Kidney epithelial cell (primary cell): ENCODE data around the gene MAGEB10. TPM values are rescaled to one million over a fixed set of nuclear protein-coding genes. Genes with fewer than 3 reads are reported as not detected.
A peak's percentile ranks its signal among the peaks of the same experiment; 100 is the strongest.
"Not testable (repeated sequence)": the region's sequence is repeated elsewhere in the genome, so short reads cannot be mapped to it uniquely, and the experiment has no call there.

Experiments used
- DNase-seq: peaks from one replicate; pipeline ENCODE4 v3.0.0-alpha.2; 2010; ENCODE audit warnings: low read depth
- H3K27me3 ChIP-seq: 2 replicates; pipeline ENCODE4 v1.6.0; 2011; ENCODE audit warnings: low read length; ENCODE audit not compliant: control insufficient read depth, insufficient read depth
- H3K36me3 ChIP-seq: 2 replicates; pipeline ENCODE4 v1.5.1; 2011; ENCODE audit warnings: low read length; ENCODE audit not compliant: control insufficient read depth, insufficient read depth
- H3K4me3 ChIP-seq: 2 replicates; pipeline ENCODE4 v1.5.1; 2011; ENCODE audit warnings: low read depth, mild to moderate bottlenecking, control low read depth, low read length
- total RNA-seq: library from RNA; depleted of rRNA; stranded (reverse); fragments of >200 nt; gene quantifications from 2 replicates; pipeline ENCODE4 v1.2.3, GENCODE V29; 2015
- TF ChIP-seq, protein P1 (sequence below): IDR thresholded peaks from 2 replicates; pipeline ENCODE4 v1.5.1; 2011; ENCODE audit warnings: mild to moderate bottlenecking, moderate library complexity, low read length, control low read depth, inconsistent platforms; ENCODE audit not compliant: insufficient read depth, poor library complexity, severe bottlenecking

MAGEB10 gene
- total RNA-seq, 1 donor from 2014 or later = not detected

- no peak for DNase-seq
- TF ChIP-seq, protein P1, sequence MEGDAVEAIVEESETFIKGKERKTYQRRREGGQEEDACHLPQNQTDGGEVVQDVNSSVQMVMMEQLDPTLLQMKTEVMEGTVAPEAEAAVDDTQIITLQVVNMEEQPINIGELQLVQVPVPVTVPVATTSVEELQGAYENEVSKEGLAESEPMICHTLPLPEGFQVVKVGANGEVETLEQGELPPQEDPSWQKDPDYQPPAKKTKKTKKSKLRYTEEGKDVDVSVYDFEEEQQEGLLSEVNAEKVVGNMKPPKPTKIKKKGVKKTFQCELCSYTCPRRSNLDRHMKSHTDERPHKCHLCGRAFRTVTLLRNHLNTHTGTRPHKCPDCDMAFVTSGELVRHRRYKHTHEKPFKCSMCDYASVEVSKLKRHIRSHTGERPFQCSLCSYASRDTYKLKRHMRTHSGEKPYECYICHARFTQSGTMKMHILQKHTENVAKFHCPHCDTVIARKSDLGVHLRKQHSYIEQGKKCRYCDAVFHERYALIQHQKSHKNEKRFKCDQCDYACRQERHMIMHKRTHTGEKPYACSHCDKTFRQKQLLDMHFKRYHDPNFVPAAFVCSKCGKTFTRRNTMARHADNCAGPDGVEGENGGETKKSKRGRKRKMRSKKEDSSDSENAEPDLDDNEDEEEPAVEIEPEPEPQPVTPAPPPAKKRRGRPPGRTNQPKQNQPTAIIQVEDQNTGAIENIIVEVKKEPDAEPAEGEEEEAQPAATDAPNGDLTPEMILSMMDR = no peak
- no peaks in the 10 kb centered on the region for H3K36me3 ChIP-seq
- H3K4me3 ChIP-seq = no peak overlapping the region
- H3K27me3 ChIP-seq = no peaks in the 10 kb centered on the region
Measured at GRCh38 chrX:27808226-27808625, 436 bp downstream of the MAGEB10 start.

- not testable (repeated sequence) for H3K4me3 ChIP-seq, DNase-seq, H3K36me3 ChIP-seq, H3K27me3 ChIP-seq
Measured at GRCh38 chrX:27808991-27809859, 1.4 kb downstream of the MAGEB10 start.

DNA sequence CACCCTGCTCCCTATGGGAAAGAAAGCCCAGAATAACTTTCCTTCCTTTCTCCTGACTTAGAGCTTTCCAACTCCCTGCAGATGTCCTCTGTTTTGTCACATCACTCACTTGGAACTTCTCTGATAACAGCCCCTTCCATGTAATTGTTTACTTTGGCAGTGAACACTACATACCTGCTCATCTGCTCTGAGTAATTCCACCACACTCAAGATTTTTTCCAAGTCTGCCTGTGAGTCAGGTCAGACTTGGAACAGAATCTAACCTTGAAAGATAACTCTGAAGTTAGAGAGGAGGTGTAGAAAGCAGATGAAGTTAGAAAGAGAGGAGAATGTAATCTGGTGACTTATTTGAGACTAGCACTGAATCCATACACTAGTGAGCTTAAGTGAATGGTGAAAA, 7.4 kb downstream of the MAGEB10 start:
- DNase-seq = peak; percentile 41
- Histone ChIP-seq H3K4me3 (no peak overlapping the region), H3K27me3 (no peaks in the 10 kb centered on the region), H3K36me3 (no peaks in the 10 kb centered on the region)
- TF ChIP-seq, protein P1 = no peak

DNA sequence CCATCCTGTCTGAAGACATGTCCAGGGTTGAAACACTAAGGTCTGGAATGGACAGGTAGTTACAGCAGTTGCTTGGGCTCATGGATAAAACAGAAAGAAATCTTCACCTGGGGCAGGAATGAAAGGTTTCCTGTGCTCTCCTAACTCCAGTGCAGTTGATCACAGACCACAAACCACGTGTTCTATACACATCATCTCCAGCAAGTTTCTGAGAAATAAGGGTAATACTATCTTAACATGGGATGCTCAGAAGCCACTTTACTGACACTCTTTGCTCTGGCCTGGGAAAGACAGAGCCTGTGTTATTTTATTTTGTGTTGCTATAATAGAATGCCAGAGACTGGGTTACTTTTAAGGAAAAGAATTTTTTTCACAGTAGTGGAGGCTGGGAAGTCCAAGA, 16.0 kb downstream of the MAGEB10 start:
- H3K36me3 ChIP-seq = no peaks in the 10 kb centered on the region
- TF ChIP-seq, protein P1 = no peak

DNA sequence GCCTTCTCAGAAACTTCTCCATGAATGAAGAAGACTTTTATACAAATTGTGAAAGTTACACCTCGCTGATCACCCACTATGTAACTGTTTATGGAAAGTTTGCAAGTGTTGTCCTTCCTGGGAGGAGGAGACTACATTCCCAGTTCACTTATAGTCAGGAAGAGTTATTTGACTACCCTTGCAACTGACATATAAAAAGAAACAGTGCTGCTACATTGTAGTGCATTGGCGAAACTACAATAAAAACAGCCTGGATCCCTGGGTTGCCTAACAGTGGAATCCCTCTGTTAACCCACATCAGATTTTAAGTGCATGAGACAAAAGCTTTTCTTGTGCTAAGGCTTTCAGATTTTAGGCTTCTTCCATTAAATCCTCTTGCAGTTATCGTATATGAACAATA, 30.4 kb downstream of the MAGEB10 start:
- TF ChIP-seq, protein P1 = no peak
- DNase-seq = no peak
- Histone ChIP-seq H3K27me3 (no peaks in the 10 kb centered on the region), H3K36me3 (no peaks in the 10 kb centered on the region), H3K4me3 (no peak overlapping the region)

More for the DNA sequence above, 16.0 kb downstream of the MAGEB10 start:
- Histone ChIP-seq H3K27me3 (no peaks in the 10 kb centered on the region), H3K4me3 (no peak overlapping the region)
- DNase-seq = no peak

- TF ChIP-seq, protein P1 = no peak
- Histone ChIP-seq H3K4me3 (no peak overlapping the region), H3K36me3 (no peaks in the 10 kb centered on the region), H3K27me3 (no peaks in the 10 kb centered on the region)
- DNase-seq = no peak
Measured at GRCh38 chrX:27840881-27841280, 33.1 kb downstream of the MAGEB10 start.
